ENCODE data around the gene CACNG1.
"Not testable (repeated sequence)": the region's sequence is repeated elsewhere in the genome, so short reads cannot be mapped to it uniquely, and the experiment has no call there.

The CACNG1 gene

GRCh38 chr17:67078292-67078691, 33.9 kb downstream of the CACNG1 start:
- no peak for DNase-seq (ENCODE audit: low spot score)

- DNase-seq (ENCODE audit: low spot score): no peak
These were observed 35.1 kb downstream of the CACNG1 start for GRCh38 chr17:67079491-67079890.

GRCh38 chr17:67080804-67081203, 36.5 kb downstream of the CACNG1 start:
- DNase-seq (ENCODE audit: low spot score): no peak

- DNase-seq (ENCODE audit: low spot score): no peak
These were observed 37.8 kb downstream of the CACNG1 start for GRCh38 chr17:67082107-67082506.

- DNase-seq (ENCODE audit: low spot score): no peak
These were observed 41.1 kb downstream of the CACNG1 start for GRCh38 chr17:67085406-67085805.

GRCh38 chr17:67088639-67089038, 44.3 kb downstream of the CACNG1 start:
- no peak for DNase-seq (ENCODE audit: low spot score)

DNA sequence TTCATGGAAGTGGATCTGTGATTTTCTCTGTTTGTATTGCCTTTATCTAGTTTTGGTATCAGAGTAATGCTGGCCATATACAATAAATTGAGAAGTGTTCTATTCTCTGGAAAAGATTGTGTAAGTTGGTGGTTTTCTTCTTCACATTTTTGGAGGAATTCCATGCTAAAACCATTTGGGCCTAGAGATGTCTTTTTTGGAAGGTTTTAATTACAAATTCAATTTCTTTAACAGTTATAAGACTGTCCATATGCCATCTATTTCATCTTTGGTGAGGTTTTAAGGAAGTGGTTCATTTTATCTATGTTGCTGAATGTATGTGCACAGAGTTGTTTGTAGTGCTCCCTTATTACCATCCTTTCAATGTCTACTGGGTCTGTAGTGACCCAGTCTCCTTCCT, 46.0 kb downstream of the CACNG1 start:
- DNase-seq (ENCODE audit: low spot score): no peak

GRCh38 chr17:67092291-67092690, 47.9 kb downstream of the CACNG1 start:
- no peak for DNase-seq (ENCODE audit: low spot score)

DNA sequence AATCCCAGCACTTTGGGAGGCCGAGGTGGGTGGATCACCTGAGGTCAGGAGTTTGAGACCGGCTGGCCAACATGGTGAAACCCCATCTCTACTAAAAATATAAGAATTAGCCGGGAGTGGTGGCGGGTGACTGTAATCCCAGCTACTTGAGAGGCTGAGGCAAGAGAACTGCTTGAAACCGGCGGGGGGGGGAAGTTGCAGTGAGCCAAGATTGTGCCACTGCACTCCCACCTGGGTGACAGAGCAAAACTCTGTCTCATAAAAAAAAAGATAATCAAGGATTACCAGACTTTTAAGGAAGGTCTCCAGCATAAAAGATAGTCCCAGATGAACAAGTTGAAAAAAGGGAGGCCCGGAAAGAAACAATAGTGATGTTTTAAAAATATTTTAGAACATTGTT, 48.4 kb downstream of the CACNG1 start:
- not testable (repeated sequence) for DNase-seq (ENCODE audit: low spot score)

DNA sequence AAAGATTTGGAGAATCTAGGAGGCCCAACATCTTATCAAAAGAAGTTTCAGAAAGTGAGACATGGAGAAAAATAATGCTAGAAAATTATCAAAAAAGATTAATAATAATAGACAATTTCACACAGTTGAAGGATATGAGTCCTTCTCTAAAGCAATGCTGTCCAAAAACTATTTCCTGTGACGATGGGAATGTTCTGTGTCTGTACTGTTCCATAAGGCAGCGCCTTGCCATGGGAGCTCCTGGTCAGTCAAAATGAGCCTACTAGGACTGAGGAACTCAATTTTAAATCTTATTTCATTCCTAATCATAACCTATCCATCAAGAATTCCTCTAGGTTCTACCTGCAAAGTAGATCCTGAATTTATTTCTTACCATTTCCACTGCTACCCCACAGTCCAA, 49.0 kb downstream of the CACNG1 start:
- DNase-seq (ENCODE audit: low spot score): no peak

DNA sequence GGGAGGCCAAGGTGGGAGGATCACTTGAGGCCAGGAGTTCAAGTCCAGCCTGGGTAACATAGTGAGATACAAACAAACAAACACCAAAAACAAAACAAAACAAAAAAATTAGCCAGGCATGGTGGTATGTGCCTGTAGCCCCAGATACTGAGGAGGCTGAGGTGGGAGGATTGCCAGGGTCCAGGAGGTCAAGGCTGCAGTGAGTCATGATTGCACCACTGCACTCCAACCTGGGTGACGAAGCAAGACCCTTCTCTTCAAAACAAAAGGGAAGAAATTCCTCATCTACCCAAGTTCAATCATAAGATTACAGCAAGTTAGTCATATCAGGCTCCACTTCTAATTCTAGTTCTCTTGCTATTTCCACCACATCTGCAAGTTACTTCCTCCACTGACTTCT, 50.9 kb downstream of the CACNG1 start:
- DNase-seq (ENCODE audit: low spot score): not testable (repeated sequence)

DNA sequence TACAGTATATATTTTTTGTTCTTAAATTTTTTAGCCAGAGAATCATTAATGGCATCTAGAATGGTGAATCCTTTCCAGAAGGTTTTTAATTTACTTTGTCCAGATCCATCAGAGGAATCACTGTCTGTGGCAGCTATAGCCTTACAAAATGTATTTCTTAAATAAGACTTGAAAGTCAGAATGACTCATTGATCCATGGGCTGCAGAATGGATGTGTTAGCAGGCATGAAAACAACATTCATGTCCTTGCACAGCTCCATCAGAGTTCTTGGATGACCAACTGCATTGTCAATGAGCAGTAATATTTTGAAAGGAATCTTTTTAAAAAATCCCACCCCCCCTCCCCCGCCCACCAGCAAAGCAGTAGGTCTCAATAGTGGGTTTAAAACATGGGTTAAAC, 51.4 kb downstream of the CACNG1 start:
- no peak for DNase-seq (ENCODE audit: low spot score)

GRCh38 chr17:67096609-67097008, 52.3 kb downstream of the CACNG1 start:
- DNase-seq (ENCODE audit: low spot score): no peak

GRCh38 chr17:67098006-67098405, 53.7 kb downstream of the CACNG1 start:
- no peak for DNase-seq (ENCODE audit: low spot score)

DNA sequence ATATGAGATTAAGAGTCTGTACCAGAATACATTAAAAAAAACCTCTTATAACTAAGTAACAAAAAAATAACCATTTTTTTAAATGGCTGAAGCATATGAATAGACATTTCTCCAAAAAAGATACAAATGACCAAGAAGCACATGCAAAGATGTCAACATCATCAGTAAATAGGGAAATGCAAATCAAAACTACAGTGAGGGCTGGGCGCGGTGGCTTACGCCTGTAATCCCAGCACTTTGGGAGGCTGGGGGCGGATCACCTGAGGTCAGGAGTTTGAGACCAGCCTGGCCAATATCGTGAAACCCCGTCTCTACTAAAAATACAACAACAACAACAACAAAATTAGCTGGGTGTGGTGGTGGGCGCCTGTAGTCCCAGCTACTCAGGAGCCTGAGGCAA, 60.3 kb downstream of the CACNG1 start:
- not testable (repeated sequence) for DNase-seq (ENCODE audit: low spot score)

DNA sequence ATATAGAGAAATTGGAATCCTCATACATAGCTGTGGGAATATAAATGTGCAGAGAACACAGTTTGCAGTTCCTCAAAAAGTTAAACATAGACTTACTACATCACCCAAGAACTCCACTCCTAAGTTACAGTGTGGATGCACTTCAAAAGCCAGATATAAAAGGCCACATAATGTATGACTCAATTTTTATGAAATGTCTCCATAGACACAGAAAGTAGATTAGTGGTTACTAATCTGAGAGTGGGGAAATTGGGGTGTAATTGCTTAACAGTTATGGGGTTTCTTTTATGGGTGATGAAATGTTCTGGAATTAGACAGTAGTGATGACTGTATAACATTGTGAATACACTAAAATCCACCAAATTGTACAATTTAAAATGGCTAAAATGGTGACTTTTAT, 60.9 kb downstream of the CACNG1 start:
- no peak for DNase-seq (ENCODE audit: low spot score)

Data from hepatic stellate cell (primary cell).